Measurements from ENCODE around the gene SHANK2.

The SHANK2 gene

GRCh38 chr11:71249301-71249700, 3.1 kb downstream of the SHANK2 start:
- no peaks in the 10 kb centered on the region for H3K27me3 ChIP-seq (ENCODE audit: insufficient read depth, low read length, poor library complexity)

GRCh38 chr11:71248656-71249055, 3.7 kb downstream of the SHANK2 start:
- Histone ChIP-seq H2BK15ac (replicated peaks; ENCODE audit: low read depth) (no peak overlapping the region), H3K9ac (ENCODE audit: low read length) (no peak overlapping the region), H3K4me2 (ENCODE audit: low read length) (no peak overlapping the region), H3K4me1 (ENCODE audit: control insufficient read depth, low read depth, low read length) (peaks cover 22% of the 10 kb centered on the region), H4K5ac (ENCODE audit: low read length) (no peak overlapping the region), H3K4me3 (ENCODE audit: low read length) (no peak overlapping the region), H3K18ac (ENCODE audit: low read length) (no peak overlapping the region), H3K56ac (ENCODE audit: low read length) (no peak overlapping the region), H3K36me3 (ENCODE audit: control insufficient read depth, insufficient read depth, low read length) (no peaks in the 10 kb centered on the region), H3K79me1 (ENCODE audit: low read length) (no peaks in the 10 kb centered on the region), H3K27me3 (ENCODE audit: insufficient read depth, low read length, poor library complexity) (no peaks in the 10 kb centered on the region), H3K23ac (ENCODE audit: low read length) (no peak overlapping the region), H3K27ac (ENCODE audit: low read depth, low read length) (no peak overlapping the region), H2BK120ac (ENCODE audit: low read depth, low read length) (no peak overlapping the region), H3K79me2 (ENCODE audit: control insufficient read depth, insufficient read depth, low read length) (peaks cover 9% of the 10 kb centered on the region), H2AK5ac (ENCODE audit: low read length) (peak overlapping the region; percentile 77), H2BK5ac (ENCODE audit: low read length) (no peak overlapping the region), H3K4ac (ENCODE audit: low read depth, low read length) (no peak overlapping the region), H4K8ac (ENCODE audit: low read depth, low read length) (no peak overlapping the region)
- no CpG with 5 or more reads among the region's 9 CpGs for whole genome bisulfite sequencing (ENCODE audit: extremely low coverage, insufficient coverage, low lambda C conversion rate)
- DNase-seq, result no peak

More at GRCh38 chr11:71249301-71249700, 3.1 kb downstream of the SHANK2 start:
- no peak overlapping the region for H4K5ac ChIP-seq (ENCODE audit: low read length)
- no peak overlapping the region for H2BK120ac ChIP-seq (ENCODE audit: low read depth, low read length)
- no peak overlapping the region for H3K9ac ChIP-seq (ENCODE audit: low read length)
- H3K4me1 ChIP-seq (ENCODE audit: control insufficient read depth, low read depth, low read length), result peaks cover 22% of the 10 kb centered on the region
- no peak overlapping the region for H2BK5ac ChIP-seq (ENCODE audit: low read length)
- no peak overlapping the region for H3K56ac ChIP-seq (ENCODE audit: low read length)
- no CpG with 5 or more reads among the region's 6 CpGs for WGBS (ENCODE audit: extremely low coverage, insufficient coverage, low lambda C conversion rate)
- H4K8ac ChIP-seq (ENCODE audit: low read depth, low read length), result no peak overlapping the region
- H3K4me3 ChIP-seq (ENCODE audit: low read length), result no peak overlapping the region
- no peaks in the 10 kb centered on the region for H3K36me3 ChIP-seq (ENCODE audit: control insufficient read depth, insufficient read depth, low read length)
- no peak overlapping the region for H3K18ac ChIP-seq (ENCODE audit: low read length)
- no peak overlapping the region for H2AK5ac ChIP-seq (ENCODE audit: low read length)
- DNase-seq, result no peak
- H3K79me2 ChIP-seq (ENCODE audit: control insufficient read depth, insufficient read depth, low read length), result peaks cover 7% of the 10 kb centered on the region
- H2BK15ac ChIP-seq (replicated peaks; ENCODE audit: low read depth), result no peak overlapping the region
- H3K27ac ChIP-seq (ENCODE audit: low read depth, low read length), result no peak overlapping the region
- H3K4ac ChIP-seq (ENCODE audit: low read depth, low read length), result no peak overlapping the region
- no peaks in the 10 kb centered on the region for H3K79me1 ChIP-seq (ENCODE audit: low read length)
- no peak overlapping the region for H3K23ac ChIP-seq (ENCODE audit: low read length)
- H3K4me2 ChIP-seq (ENCODE audit: low read length), result no peak overlapping the region

- Histone ChIP-seq H3K23ac (ENCODE audit: low read length) (no peak overlapping the region), H2BK120ac (ENCODE audit: low read depth, low read length) (no peak overlapping the region), H4K8ac (ENCODE audit: low read depth, low read length) (no peak overlapping the region), H3K4ac (ENCODE audit: low read depth, low read length) (no peak overlapping the region), H3K4me1 (ENCODE audit: control insufficient read depth, low read depth, low read length) (peaks cover 19% of the 10 kb centered on the region), H3K9ac (ENCODE audit: low read length) (no peak overlapping the region), H2BK15ac (replicated peaks; ENCODE audit: low read depth) (no peak overlapping the region), H3K79me2 (ENCODE audit: control insufficient read depth, insufficient read depth, low read length) (peaks cover 9% of the 10 kb centered on the region), H4K5ac (ENCODE audit: low read length) (no peak overlapping the region), H3K4me3 (ENCODE audit: low read length) (no peak overlapping the region), H3K27ac (ENCODE audit: low read depth, low read length) (no peak overlapping the region), H3K79me1 (ENCODE audit: low read length) (no peaks in the 10 kb centered on the region), H3K27me3 (ENCODE audit: insufficient read depth, low read length, poor library complexity) (no peaks in the 10 kb centered on the region), H2BK5ac (ENCODE audit: low read length) (no peak overlapping the region), H3K36me3 (ENCODE audit: control insufficient read depth, insufficient read depth, low read length) (no peaks in the 10 kb centered on the region), H3K18ac (ENCODE audit: low read length) (no peak overlapping the region), H3K56ac (ENCODE audit: low read length) (peak overlapping the region; percentile 18), H2AK5ac (ENCODE audit: low read length) (no peak overlapping the region), H3K4me2 (ENCODE audit: low read length) (no peak overlapping the region)
- no peak for DNase-seq
- WGBS (ENCODE audit: extremely low coverage, insufficient coverage, low lambda C conversion rate), result no CpG with 5 or more reads among the region's 13 CpGs
Measured at GRCh38 chr11:71248251-71248570, 4.2 kb downstream of the SHANK2 start.

- Histone ChIP-seq H3K27me3 (ENCODE audit: insufficient read depth, low read length, poor library complexity) (no peaks in the 10 kb centered on the region), H2BK5ac (ENCODE audit: low read length) (no peak overlapping the region), H3K79me1 (ENCODE audit: low read length) (no peaks in the 10 kb centered on the region), H3K56ac (ENCODE audit: low read length) (peak overlapping the region; percentile 68), H4K8ac (ENCODE audit: low read depth, low read length) (no peak overlapping the region), H3K4me2 (ENCODE audit: low read length) (no peak overlapping the region), H2AK5ac (ENCODE audit: low read length) (no peak overlapping the region), H3K18ac (ENCODE audit: low read length) (peak overlapping the region; percentile 22), H3K79me2 (ENCODE audit: control insufficient read depth, insufficient read depth, low read length) (peaks cover 9% of the 10 kb centered on the region), H3K4me3 (ENCODE audit: low read length) (no peak overlapping the region), H2BK15ac (replicated peaks; ENCODE audit: low read depth) (no peak overlapping the region), H3K4me1 (ENCODE audit: control insufficient read depth, low read depth, low read length) (peaks cover 19% of the 10 kb centered on the region), H2BK120ac (ENCODE audit: low read depth, low read length) (no peak overlapping the region), H4K5ac (ENCODE audit: low read length) (no peak overlapping the region), H3K4ac (ENCODE audit: low read depth, low read length) (no peak overlapping the region), H3K23ac (ENCODE audit: low read length) (no peak overlapping the region), H3K9ac (ENCODE audit: low read length) (peak overlapping the region; percentile 7), H3K36me3 (ENCODE audit: control insufficient read depth, insufficient read depth, low read length) (no peaks in the 10 kb centered on the region), H3K27ac (ENCODE audit: low read depth, low read length) (peak overlapping the region; percentile 6)
- DNase-seq, result peak; percentile 82
- whole genome bisulfite sequencing (ENCODE audit: extremely low coverage, insufficient coverage, low lambda C conversion rate), result no CpG with 5 or more reads among the region's 16 CpGs
Measured at GRCh38 chr11:71247551-71248250, 4.7 kb downstream of the SHANK2 start.

GRCh38 chr11:71246559-71246958, 5.8 kb downstream of the SHANK2 start:
- Histone ChIP-seq H3K18ac (ENCODE audit: low read length) (no peak overlapping the region), H3K79me2 (ENCODE audit: control insufficient read depth, insufficient read depth, low read length) (peaks cover 17% of the 10 kb centered on the region), H3K23ac (ENCODE audit: low read length) (no peak overlapping the region), H3K27me3 (ENCODE audit: insufficient read depth, low read length, poor library complexity) (no peaks in the 10 kb centered on the region), H4K5ac (ENCODE audit: low read length) (no peak overlapping the region), H2BK15ac (replicated peaks; ENCODE audit: low read depth) (no peak overlapping the region), H4K8ac (ENCODE audit: low read depth, low read length) (no peak overlapping the region), H2BK5ac (ENCODE audit: low read length) (peak overlapping the region; percentile 82), H3K36me3 (ENCODE audit: control insufficient read depth, insufficient read depth, low read length) (no peaks in the 10 kb centered on the region), H3K79me1 (ENCODE audit: low read length) (peaks cover 4% of the 10 kb centered on the region), H3K27ac (ENCODE audit: low read depth, low read length) (peak overlapping the region; percentile 45), H2BK120ac (ENCODE audit: low read depth, low read length) (no peak overlapping the region), H3K9ac (ENCODE audit: low read length) (peak overlapping the region; percentile 29), H3K4me1 (ENCODE audit: control insufficient read depth, low read depth, low read length) (peaks cover 19% of the 10 kb centered on the region), H3K56ac (ENCODE audit: low read length) (peak overlapping the region; percentile 75), H2AK5ac (ENCODE audit: low read length) (peak overlapping the region; percentile 28), H3K4me3 (ENCODE audit: low read length) (no peak overlapping the region), H3K4ac (ENCODE audit: low read depth, low read length) (no peak overlapping the region), H3K4me2 (ENCODE audit: low read length) (peak overlapping the region; percentile 21)
- WGBS (ENCODE audit: extremely low coverage, insufficient coverage, low lambda C conversion rate), result no CpG with 5 or more reads among the region's 3 CpGs
- peak; percentile 91 for DNase-seq

Measured in mesendoderm (in vitro differentiated cells).